GM21825 (cell line): ENCODE measurements around the gene TNXB.
"Not testable (repeated sequence)": the region's sequence is repeated elsewhere in the genome, so short reads cannot be mapped to it uniquely, and the experiment has no call there.

ENCODE experiments used
- ATAC-seq: cut with Tn5 transposase; IDR thresholded peaks from one replicate; pipeline ENCODE4 v1.9.1; 2021; ENCODE audit warnings: mild to moderate bottlenecking, moderate library complexity; ENCODE audit not compliant: unreplicated experiment

TNXB gene

DNA sequence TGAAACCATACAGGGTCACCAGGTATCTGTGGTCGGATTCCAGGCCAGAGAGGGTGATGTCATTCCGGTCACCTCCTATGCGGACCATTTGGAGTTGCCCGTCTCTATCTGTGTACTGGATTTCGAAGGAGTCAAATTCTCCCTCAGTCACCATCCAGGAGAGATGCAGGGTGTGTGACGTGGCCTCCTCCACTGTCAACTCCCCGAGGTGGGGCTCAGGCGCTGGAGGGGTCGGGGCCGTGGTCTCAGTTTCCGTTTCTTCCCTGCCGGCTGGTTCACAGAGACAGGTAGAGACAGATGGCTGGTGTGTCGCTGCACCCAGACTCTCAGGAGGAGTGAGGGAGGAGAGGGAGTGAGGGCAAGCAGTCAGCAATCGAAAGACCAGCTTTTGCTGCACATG lies 40.3 kb downstream of the TNXB start:
- no peak for ATAC-seq

DNA sequence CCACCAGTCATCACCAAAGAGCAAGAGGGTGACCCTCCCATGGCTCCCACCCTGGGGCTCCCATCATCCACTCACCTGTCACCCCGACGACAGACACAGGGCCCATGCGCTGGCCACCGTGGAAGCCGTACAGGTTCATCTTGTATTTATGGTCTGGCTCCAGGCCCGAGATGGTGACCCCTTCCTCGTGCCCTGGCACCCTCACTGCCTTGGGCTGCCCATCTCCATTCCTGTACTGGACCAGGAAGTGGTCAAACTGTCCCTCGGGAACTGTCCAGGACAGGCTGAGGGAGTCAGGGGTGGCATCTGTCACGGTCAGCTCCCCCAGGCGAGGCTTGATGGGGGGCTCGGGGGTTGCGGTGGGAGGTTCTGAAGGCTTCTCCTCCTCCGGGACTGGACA lies 40.8 kb downstream of the TNXB start:
- not testable (repeated sequence) for ATAC-seq

DNA sequence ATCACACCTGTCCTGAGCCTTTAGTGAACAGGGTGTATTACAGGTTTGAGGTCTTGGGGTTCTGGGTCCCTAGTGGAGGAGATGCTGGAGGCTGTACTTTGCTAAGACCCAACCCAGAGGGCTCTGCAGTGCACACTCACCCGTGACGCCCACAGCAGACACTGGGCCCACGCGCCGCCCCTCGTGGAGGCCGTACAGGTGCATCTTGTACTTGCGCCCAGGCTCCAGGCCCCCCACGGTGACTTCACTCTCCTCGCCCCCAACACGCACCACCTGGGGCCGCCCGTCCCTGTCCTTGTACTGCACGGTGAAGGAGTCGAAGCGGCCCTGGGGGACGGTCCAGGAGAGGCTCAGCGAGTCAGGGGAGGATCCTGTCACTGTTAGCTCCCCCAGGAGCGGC lies 41.6 kb downstream of the TNXB start:
- not testable (repeated sequence) for ATAC-seq

DNA sequence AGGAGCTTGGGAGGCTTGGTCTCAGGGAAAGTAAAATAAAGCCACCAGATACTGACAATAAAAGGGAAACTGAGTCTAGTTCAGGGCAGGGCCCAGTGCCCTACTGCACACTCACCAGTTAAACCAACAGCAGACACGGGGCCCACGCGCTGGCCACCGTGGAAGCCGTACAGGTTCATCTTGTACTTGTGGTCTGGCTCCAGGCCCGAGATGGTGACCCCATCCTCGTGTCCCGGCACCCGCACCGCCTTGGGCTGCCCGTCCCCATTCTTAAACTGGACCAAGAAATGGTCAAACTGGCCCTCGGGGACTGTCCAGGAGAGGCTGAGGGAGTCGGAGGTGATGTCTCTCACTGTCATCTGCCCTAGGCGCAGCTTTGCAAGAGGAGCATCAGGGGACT lies 44.4 kb downstream of the TNXB start:
- no peak for ATAC-seq

DNA sequence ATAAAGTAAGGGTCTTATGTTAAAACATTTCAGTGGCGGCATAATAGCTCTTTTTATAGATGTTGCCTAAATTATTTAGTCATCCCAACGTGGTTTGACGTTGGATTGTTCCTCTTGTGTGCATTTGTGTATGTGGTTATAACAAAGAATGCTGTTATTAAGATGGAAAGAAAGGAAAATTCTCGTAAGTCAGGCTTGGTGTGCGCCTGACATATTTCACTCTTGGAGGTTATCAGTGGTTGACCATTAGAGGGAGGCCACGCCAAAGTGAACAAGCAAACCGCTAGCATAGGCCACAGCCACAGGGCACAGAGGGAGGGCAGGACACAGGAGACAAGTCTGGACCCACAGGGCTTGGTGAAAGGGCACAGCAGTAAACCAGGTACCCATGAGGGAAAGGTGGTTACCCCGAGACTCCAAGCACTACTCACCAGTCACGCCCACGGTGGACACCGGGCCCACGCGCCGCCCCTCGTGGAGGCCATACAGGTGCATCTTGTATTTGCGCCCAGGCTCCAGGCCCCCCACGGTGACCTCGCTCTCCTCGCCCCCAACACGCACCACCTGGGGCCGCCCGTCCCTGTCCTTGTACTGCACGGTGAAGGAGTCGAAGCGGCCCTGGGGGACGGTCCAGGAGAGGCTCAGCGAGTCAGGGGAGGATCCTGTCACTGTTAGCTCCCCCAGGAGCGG lies 48.0 kb downstream of the TNXB start:
- ATAC-seq, result no peak

DNA sequence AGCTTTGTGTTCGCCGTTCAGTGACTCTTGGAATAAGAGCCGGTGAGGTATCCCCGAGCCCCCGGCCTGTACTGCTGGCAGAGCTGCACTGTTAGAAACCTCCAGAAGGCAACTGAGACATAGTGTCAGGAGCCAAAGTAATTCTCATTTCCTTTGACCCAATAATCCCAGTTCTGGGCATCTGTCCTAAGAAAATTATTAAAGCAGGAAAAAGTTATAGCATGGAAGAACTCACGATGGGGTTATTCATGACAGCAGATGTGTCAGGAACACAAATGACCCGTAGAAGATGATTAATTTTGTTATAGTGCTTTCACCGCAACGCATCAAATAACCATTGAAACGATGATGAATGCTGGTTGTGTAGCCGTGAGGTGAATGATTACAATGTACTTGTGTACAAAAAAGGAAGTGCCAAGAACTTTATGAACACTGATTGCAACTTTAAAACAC lies 50.6 kb downstream of the TNXB start:
- ATAC-seq, result no peak

DNA sequence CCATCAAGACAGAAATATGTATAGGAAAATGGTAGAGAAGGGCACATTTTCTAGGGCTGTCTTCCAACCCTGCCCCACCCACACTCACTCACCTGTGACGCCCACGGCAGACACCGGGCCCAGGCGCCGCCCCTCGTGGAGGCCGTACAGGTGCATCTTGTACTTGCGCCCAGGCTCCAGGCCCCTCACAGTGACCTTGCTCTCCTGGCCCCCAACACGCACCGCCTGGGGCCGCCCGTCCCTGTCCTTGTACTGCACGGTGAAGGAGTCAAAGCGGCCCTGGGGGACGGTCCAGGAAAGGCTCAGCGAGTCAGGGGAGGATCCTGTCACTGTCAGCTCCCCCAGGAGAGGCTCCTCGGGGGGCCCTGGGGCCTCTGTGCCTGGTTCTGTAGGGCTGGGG lies 51.2 kb downstream of the TNXB start:
- ATAC-seq, result no peak

DNA sequence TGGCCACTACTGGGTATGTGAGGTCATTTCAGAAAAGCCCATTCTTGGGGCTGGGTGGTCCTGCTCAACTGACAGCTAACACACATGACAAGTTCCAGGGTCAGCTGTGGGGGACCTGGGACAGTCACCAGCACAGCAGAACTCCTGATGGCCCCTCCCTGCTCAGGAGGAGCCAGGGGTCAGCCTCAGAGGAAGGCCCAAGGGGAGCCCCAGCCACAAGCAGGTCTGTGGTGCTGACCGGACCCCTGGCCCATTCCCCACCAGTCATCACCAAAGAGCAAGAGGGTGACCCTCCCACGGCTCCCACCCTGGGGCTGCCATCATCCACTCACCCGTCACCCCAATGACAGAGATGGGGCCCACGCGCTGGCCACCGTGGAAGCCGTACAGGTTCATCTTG lies 52.9 kb downstream of the TNXB start:
- no peak for ATAC-seq

DNA sequence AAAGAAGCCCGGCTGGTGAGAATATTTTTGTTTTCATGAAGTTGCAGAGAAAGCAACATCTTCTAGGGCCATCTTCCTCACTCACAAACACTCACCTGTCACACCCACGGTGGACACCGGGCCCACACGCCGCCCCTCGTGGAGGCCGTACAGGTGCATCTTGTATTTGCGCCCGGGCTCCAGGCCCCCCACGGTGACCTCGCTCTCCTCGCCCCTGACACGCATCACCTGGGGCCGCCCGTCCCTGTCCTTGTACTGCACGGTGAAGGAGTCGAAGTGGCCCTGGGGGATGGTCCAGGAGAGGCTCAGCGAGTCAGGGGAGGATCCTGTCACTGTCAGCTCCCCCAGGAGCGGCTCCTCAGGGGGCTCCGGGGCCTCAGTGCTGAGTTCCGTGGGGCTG lies 53.4 kb downstream of the TNXB start:
- not testable (repeated sequence) for ATAC-seq

DNA sequence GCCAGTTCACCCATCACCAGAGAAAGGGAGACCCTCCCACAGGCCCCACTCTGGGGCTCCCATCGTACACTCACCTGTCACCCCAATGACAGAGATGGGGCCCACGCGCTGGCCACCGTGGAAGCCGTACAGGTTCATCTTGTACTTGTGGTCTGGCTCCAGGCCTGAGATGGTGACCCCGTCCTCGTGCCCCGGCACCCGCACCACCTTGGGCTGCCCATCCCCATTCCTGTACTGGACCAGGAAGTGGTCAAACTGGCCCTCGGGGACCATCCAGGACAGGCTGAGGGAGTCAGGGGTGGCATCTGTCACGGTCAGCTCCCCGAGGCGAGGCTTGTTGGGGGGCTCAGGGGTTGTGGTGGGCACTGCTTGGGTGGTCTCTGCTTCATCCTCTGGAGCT lies 55.8 kb downstream of the TNXB start:
- ATAC-seq, result not testable (repeated sequence)

DNA sequence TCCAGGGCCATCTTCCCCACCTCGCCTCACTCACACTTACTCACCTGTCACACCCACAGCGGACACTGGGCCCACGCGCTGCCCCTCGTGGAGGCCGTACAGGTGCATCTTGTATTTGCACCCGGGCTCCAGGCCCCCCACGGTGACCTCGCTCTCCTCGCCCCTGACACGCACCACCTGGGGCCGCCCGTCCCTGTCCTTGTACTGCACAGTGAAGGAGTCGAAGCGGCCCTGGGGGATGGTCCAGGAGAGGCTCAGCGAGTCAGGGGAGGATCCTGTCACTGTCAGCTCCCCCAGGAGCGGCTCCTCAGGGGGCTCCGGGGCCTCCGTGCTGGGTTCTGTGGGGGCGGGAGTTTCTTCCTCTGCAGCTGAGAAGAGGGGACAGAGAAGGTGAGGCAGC lies 56.5 kb downstream of the TNXB start:
- not testable (repeated sequence) for ATAC-seq

DNA sequence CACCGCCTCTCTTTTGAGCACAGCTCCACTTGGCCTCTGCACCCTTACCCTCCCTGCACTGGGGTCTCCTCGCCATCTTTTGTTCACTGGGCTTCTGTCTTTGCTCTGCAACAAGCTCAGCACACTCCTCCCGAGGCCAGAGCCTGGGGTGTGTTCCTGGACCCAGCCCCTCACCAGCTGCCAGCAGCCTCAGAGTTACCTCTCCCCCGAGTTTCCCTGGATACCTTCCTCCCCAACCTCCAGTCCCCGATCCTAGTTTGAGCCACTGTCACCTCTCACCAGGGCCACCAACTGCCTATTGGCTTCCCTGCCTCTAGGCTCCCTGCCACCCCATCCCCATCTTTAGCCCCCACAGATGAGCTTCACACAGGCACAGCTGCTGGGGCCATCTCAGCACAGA lies 58.6 kb downstream of the TNXB start:
- no peak for ATAC-seq

DNA sequence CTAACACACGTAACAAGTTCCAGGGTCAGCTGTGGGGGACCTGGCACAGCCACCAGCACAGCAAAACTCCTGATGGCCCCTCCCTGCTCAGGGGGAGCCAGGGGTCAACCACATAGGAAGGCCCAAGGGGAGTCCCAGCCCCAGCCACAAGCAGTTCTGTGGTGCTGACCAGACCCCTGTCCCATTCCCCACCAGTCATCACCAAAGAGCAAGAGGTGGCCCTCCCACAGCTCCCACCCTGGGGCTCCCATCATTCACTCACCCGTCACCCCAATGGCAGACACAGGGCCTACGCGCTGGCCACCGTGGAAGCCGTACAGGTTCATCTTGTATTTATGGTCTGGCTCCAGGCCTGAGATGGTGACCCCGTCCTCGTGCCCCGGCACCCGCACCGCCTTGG lies 59.4 kb downstream of the TNXB start:
- not testable (repeated sequence) for ATAC-seq

DNA sequence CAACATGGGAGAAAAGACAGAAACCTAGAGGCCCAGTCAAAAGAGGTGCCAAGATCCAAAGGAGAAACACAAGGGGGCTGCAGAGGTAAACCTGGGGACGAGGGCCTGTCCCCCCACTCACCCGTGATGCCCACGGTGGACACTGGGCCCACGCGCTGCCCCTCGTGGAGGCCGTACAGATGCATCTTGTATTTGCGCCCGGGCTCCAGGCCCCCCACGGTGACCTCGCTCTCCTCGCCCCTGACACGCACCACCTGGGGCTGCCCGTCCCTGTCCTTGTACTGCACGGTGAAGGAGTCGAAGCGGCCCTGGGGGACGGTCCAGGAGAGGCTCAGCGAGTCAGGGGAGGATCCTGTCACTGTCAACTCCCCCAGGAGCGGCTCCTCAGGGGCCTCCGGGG lies 60.0 kb downstream of the TNXB start:
- ATAC-seq, result not testable (repeated sequence)

DNA sequence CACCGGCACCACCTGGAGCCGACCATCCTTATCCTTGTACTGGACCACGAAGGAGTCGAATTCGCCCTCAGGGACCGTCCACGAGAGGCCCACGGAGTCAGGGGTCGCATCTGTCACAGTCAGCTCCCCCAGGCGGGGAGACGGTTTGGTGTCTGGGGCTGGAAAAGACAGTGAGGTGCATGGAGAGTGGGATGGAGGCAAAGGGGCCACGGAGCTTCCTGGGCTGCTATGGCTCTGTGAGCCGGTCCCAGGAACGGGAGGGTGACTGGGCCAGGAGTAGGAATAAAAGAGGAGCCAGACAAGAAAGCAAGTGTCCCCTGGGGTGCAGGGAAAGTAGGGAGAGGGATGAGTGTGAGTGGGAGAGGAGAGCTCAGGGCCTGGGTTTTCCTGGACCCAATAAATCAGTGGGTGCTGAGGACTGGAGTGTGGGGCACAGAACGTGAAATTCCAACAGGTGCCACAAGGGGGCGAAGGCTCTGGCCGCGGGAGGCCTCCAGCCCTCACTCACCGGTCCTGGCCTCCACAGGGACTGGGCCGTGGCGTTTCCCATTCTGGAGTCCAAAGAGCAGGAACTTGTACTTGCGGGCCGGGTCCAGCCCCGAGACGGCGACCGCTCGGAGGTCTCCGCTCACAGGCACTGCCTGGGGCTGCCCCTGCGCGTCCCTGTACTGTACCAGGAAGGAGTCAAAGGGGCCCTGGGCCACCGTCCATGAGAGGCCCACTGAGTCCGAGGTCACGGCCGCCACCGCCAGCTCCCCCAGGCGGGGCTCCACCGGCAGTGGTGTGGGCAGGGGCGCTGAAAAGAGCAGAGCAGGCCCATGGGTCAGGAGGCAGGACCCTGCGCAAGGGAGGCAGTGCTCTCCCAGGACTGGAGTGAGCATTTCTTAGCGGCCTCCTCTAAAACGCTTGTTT lies 61.0 kb downstream of the TNXB start:
- ATAC-seq, result no peak

DNA sequence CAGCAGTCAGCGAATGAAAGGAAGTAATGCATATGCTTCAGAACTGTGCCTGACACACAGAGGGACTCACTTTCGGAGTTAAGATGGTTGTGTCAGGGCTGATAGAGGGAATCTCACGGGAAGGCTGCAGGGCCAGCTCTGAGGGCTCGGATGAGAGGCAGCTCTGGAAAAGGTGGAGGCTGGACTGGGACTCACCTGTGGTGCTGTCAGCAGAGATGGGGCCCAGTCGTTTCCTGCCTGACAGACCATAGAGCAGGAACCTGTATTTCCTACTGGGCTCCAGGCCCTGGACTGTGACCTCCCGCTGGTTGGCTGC lies 61.6 kb downstream of the TNXB start:
- no peak for ATAC-seq

DNA sequence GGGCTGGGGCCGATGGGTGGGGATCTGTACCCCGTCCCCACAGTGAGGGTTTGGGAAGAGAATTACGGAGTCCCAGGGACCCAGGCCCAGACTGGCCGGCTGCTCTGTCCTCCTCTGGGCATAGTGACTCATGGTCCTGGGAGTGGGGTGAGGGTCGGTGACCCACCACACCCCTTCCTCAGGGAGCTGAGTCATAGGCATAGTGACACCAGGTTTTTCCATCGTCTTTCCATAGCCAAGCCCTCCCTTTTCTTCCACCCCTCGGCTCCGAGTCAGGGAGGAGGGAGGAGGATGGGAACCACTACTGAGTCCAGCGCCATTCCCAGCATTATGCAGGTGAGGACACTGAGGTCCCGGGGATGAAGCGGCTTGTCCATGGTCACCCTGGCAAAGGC lies 62.1 kb downstream of the TNXB start:
- no peak for ATAC-seq

DNA sequence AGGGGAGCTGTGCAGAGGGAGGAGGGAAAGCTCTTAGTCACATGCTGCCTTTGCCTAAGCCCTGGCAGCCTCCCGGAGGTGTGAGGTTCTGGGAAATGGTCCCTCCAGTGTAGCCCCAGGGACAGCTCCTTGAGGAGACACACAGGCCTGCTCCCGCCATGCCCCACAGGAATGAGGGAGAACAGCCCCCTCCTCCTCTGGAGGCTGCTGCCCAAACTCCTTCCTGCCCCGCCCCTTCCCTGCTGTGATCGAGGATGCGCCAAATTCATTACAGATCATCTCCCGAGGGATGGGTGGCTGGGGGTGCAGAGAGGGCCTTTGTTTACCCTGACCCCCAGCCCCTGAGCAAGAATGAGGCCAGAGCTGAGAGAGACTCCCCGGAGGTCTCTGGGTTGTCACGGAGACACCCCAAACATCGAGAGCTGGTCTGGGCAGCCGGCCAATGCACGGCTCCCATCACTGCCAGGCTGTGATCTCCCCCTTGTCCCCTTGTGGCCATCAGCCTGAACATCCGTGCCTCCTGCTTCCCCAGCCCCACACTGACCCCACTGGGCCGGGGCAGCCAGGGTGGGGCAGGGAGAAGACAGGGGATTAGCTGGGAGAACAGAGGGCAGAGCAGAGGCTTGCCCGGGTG lies 62.6 kb downstream of the TNXB start:
- no peak for ATAC-seq

DNA sequence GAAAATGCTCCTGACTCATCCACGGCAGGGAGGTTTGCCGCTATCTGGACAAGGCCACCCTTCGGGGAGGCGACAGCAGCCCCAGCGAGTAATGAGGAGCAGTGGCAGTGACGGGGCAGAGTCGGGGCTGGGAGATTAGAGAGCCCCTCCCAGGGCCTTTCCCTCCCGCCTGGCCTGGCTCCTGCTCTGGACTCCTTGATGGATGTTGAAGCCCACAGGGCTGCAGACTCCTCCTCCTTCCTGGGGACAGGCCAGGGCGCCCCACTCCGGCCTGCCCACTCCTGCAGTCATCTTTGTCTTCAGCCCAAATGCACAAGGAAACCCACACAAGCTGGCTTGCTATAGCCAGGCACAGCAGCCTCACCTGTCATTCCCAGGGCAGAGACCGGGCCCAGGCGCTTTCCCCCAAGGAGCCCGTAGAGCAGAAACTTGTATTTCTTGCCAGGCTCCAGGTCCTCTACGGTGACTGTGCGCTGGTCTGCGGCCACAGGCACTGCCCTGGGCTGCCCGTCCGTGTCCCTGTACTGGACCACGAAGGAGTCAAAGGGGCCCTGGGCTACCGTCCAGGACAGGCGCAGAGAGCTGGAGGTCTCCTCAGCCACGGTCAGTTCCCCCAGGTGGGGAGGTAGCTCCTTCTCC lies 63.2 kb downstream of the TNXB start:
- ATAC-seq, result no peak

DNA sequence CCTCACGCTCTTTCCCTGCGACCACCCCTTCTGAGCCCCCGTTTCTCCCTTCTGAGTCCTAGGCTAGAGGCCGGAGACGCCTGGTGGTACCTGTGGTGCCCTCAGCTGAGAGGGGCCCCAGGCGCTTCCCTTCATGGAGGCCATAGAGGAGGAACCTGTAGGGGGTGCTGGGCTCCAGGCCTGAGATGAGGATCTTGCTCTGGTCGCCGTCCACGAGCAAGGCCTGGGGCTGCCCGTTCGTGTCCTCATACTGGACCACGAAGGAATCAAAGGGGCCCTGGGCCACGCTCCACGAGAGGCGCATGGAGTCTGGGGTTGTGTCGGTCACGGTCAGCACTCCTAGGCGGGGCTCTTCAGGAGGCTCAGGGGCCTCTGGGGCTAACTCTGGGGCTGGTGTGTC lies 64.2 kb downstream of the TNXB start:
- not testable (repeated sequence) for ATAC-seq

DNA sequence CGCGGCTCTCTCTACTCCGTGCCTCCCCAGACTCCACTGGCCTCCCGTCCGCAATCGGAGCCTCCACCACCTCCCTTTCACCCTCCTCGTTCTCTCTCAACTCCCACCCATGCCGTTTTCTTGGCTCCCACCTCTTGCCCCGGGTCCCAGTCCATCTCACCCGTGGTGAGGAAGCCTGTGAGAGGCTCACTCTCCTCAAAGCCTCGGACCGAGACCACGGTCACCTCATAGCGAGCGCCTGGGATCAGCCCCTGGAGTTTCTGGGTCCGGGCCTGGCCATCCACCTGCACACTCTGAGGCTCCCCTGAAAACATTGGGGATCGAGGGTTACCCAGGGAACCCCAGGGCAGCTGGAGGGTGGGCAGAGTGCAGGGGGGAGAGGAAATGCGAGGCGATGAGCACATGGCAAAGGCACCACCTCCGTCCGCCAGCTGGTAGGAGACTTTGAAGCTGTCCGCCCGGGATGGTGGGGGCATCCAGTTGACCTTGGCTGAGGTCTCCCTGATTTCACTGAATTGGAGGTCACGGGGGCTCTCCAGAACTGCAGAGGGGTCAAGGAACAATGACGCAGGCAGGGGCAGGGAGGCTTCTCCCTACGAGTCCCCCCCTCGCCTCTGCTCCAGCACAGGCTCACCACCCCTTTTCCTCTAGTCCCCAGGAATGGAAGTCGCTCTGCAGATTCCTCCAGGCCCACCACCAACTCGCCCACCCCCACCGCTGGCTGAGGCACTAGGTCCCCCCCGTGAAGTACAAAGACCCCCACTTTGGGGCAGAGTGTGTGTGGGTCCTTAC lies 65.4 kb downstream of the TNXB start:
- not testable (repeated sequence) for ATAC-seq
